GM18867 (cell line): ENCODE measurements around the gene NSG1.
A peak's percentile ranks its signal among the peaks of the same experiment; 100 is the strongest.

ENCODE experiments used
- ATAC-seq: cut with Tn5 transposase; IDR thresholded peaks from one replicate; pipeline ENCODE4 v1.9.1; 2021; ENCODE audit warnings: mild to moderate bottlenecking, moderate library complexity; ENCODE audit not compliant: unreplicated experiment

Gene NSG1

GRCh38 chr4:4395849-4396627 lies 9.1 kb downstream of the NSG1 start:
- peak; percentile 55 for ATAC-seq

- no peak for ATAC-seq
Measured at GRCh38 chr4:4396628-4397440, 9.9 kb downstream of the NSG1 start.

- ATAC-seq: no peak
Measured at GRCh38 chr4:4397441-4397819, 10.5 kb downstream of the NSG1 start.

- ATAC-seq: no peak
Measured at GRCh38 chr4:4398430-4398829, 11.5 kb downstream of the NSG1 start.

GRCh38 chr4:4401036-4401435 lies 14.1 kb downstream of the NSG1 start:
- ATAC-seq: no peak

- ATAC-seq: no peak
Measured at GRCh38 chr4:4402966-4403365, 16.1 kb downstream of the NSG1 start.

- no peak for ATAC-seq
Measured at GRCh38 chr4:4405358-4405962, 18.6 kb downstream of the NSG1 start.

- no peak for ATAC-seq
Measured at GRCh38 chr4:4406455-4407298, 19.8 kb downstream of the NSG1 start.

- ATAC-seq: no peak
Measured at GRCh38 chr4:4407299-4408131, 20.6 kb downstream of the NSG1 start.

- no peak for ATAC-seq
Measured at GRCh38 chr4:4408132-4408523, 21.2 kb downstream of the NSG1 start.

GRCh38 chr4:4408576-4409335 lies 21.9 kb downstream of the NSG1 start:
- no peak for ATAC-seq

GRCh38 chr4:4409416-4410115 lies 22.7 kb downstream of the NSG1 start:
- ATAC-seq: no peak

- ATAC-seq: no peak
Measured at GRCh38 chr4:4410271-4410670, 23.4 kb downstream of the NSG1 start.

GRCh38 chr4:4411906-4412305 lies 25.0 kb downstream of the NSG1 start:
- ATAC-seq: no peak

GRCh38 chr4:4412641-4413372 lies 25.9 kb downstream of the NSG1 start:
- no peak for ATAC-seq

- no peak for ATAC-seq
Measured at GRCh38 chr4:4413373-4413725, 26.4 kb downstream of the NSG1 start.

- no peak for ATAC-seq
Measured at GRCh38 chr4:4413806-4414205, 26.9 kb downstream of the NSG1 start.

- ATAC-seq: no peak
Measured at GRCh38 chr4:4415107-4415805, 28.4 kb downstream of the NSG1 start.
